ENCODE data around the gene RALGPS2. TPM values are rescaled to one million over a fixed set of nuclear protein-coding genes. Genes with fewer than 3 reads are reported as not detected.

RALGPS2 gene
- total and polyA plus RNA-seq, 2 experiments from 2014 or later: 8.1 to 31.2 TPM

- Histone ChIP-seq H3K27me3 (ENCODE audit: insufficient read depth) (no peaks in the 10 kb centered on the region), H4K20me1 (replicated peaks; ENCODE audit: insufficient read depth) (no peaks in the 10 kb centered on the region), H3K27ac (ENCODE audit: low read depth) (peak overlapping the region; percentile 36), H2AFZ (no peak overlapping the region), H3K36me3 (ENCODE audit: insufficient read depth) (no peaks in the 10 kb centered on the region), H3K79me2 (replicated peaks; ENCODE audit: insufficient read depth) (peaks cover 46% of the 10 kb centered on the region), H3K9me2 (ENCODE audit: insufficient read depth) (no peaks in the 10 kb centered on the region), H3K4me2 (peak overlapping the region; percentile 68), H3K4me3 (peak overlapping the region; percentile 68), H3K4me1 (ENCODE audit: insufficient read depth) (peaks cover 9% of the 10 kb centered on the region), H3F3A (replicated peaks; ENCODE audit: low read depth) (no peaks in the 10 kb centered on the region)
- ATAC-seq (peak; percentile 77), DNase-seq (ENCODE audit: low spot score) (peak; percentile 93)
- H3K27me3 Mint-ChIP-seq (ENCODE audit: insufficient read depth, low read depth, poor library complexity): peaks cover 5% of the 10 kb centered on the region
- peaks cover 26% of the 10 kb centered on the region for H3K4me1 Mint-ChIP-seq
- peak overlapping the region; percentile 95 for H3K27ac Mint-ChIP-seq
- peak overlapping the region; percentile 88 for H3K4me3 Mint-ChIP-seq
- TF ChIP-seq ZNF331 (CRISPR knock-in tag; IDR thresholded peaks at IDR 0.05; ENCODE audit: low read depth): no peak
- peak; percentile 78 for TF ChIP-seq POLR2AphosphoS5 (IDR thresholded peaks at IDR 0.05; ENCODE audit: low read depth)
- no peaks in the 10 kb centered on the region for H3K9me3 Mint-ChIP-seq
- no peaks in the 10 kb centered on the region; the same call in 1 of the 3 replicates for H3K36me3 Mint-ChIP-seq (ENCODE audit: low read depth)
Observed at GRCh38 chr1:178726087-178726517, 1.1 kb downstream of the RALGPS2 start.

DNA sequence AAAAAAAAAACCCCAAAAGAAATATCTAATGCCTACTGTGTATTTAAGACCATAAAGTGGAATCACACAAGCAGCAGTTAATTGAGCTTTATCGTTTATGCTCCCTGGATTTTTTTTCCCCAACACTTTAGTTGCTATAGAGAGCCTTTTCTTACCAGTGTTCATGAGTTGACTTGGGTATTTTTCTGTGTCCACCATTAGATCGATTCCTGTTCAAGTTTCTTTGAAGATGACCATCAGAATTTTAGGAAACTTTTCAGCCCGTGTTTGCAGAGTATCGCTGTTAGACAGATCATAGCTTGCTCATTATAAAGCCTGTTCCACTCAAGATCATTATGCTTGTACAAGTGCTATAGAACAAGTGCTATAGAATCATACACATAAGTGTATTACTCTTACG is 1.5 kb downstream of the RALGPS2 start:
- ATAC-seq (no peak), DNase-seq (ENCODE audit: low spot score) (no peak)
- H3F3A ChIP-seq (replicated peaks; ENCODE audit: low read depth): no peaks in the 10 kb centered on the region
- H2AFZ ChIP-seq: no peak overlapping the region
- H3K4me3 Mint-ChIP-seq: peak overlapping the region; percentile 88
- no peak for TF ChIP-seq NANOG (IDR thresholded peaks at IDR 0.05; ENCODE audit: borderline replicate concordance)
- no peak for TF ChIP-seq ZNF462 (CRISPR knock-in tag; IDR thresholded peaks at IDR 0.05)
- H4K20me1 ChIP-seq (replicated peaks; ENCODE audit: insufficient read depth): no peaks in the 10 kb centered on the region
- H3K4me1 ChIP-seq (ENCODE audit: insufficient read depth): peaks cover 9% of the 10 kb centered on the region
- H3K36me3 Mint-ChIP-seq (ENCODE audit: low read depth): peaks cover 1% of the 10 kb centered on the region
- H3K79me2 ChIP-seq (replicated peaks; ENCODE audit: insufficient read depth): peaks cover 50% of the 10 kb centered on the region
- peak overlapping the region; percentile 10; the same call in 1 of the 2 replicates for H3K27ac ChIP-seq (ENCODE audit: low read depth)
- peaks cover 26% of the 10 kb centered on the region for H3K4me1 Mint-ChIP-seq
- H3K27ac Mint-ChIP-seq: peak overlapping the region; percentile 95
- H3K9me3 Mint-ChIP-seq: no peaks in the 10 kb centered on the region
- peaks cover 5% of the 10 kb centered on the region for H3K27me3 Mint-ChIP-seq (ENCODE audit: insufficient read depth, low read depth, poor library complexity)
- H3K36me3 ChIP-seq (ENCODE audit: insufficient read depth): no peaks in the 10 kb centered on the region
- no peaks in the 10 kb centered on the region for H3K27me3 ChIP-seq (ENCODE audit: insufficient read depth)
- H3K9me2 ChIP-seq (ENCODE audit: insufficient read depth): no peaks in the 10 kb centered on the region
- peak overlapping the region; percentile 68 for H3K4me3 ChIP-seq
- H3K4me2 ChIP-seq: peak overlapping the region; percentile 68

Data from GM23338 (cell line).